Karpas-422 (cell line): ENCODE results near the gene OXCT1. TPM values are rescaled to one million over a fixed set of nuclear protein-coding genes. Genes with fewer than 3 reads are reported as not detected.

Experiments used
- DNase-seq: peaks from one replicate; pipeline ENCODE4 v3.0.0-alpha.2; 2015
- H2AFZ ChIP-seq: fragments of 200-600 bp; sonication (generic); 2 replicates; pipeline ENCODE4 v1.6.1; 2014; ENCODE audit warnings: antibody characterized with exemption, low read length, mixed read lengths
- H3K27ac ChIP-seq: fragments of 200-600 bp; sonication (generic); 2 replicates; pipeline ENCODE4 v1.5.1; 2014; ENCODE audit warnings: mild to moderate bottlenecking, low read length, moderate library complexity
- H3K27me3 ChIP-seq: fragments of 200-600 bp; sonication (generic); 2 replicates; pipeline ENCODE4 v1.6.1; 2014; ENCODE audit warnings: low read length, mixed read lengths
- H3K36me3 ChIP-seq: fragments of 200-600 bp; sonication (generic); 2 replicates; pipeline ENCODE4 v1.6.1; 2014; ENCODE audit warnings: low read length, mixed read lengths; ENCODE audit not compliant: insufficient read depth
- H3K4me1 ChIP-seq: fragments of 200-600 bp; sonication (generic); 2 replicates; pipeline ENCODE4 v1.6.1; 2014; ENCODE audit warnings: mild to moderate bottlenecking, low read length, mixed read lengths
- H3K4me2 ChIP-seq: fragments of 200-600 bp; sonication (generic); 2 replicates; pipeline ENCODE4 v1.6.1; 2014; ENCODE audit warnings: low read length, low read depth, mild to moderate bottlenecking; ENCODE audit not compliant: poor library complexity, severe bottlenecking
- H3K4me3 ChIP-seq: fragments of 200-600 bp; sonication (generic); 2 replicates; pipeline ENCODE4 v1.5.1; 2014; ENCODE audit warnings: mild to moderate bottlenecking, antibody characterized with exemption, low read length, mixed read lengths
- H3K79me2 ChIP-seq: fragments of 200-600 bp; sonication (generic); 2 replicates; pipeline ENCODE4 v1.6.1; 2014; ENCODE audit warnings: mild to moderate bottlenecking, low read length, mixed read lengths
- H3K9ac ChIP-seq: fragments of 200-600 bp; sonication (generic); 2 replicates; pipeline ENCODE4 v1.6.0; 2014; ENCODE audit warnings: low read length
- H3K9me2 ChIP-seq: fragments of 200-600 bp; sonication (generic), shearing (Covaris generic); replicated peaks from 2 replicates; pipeline ENCODE4 v1.6.0; 2014; ENCODE audit warnings: mild to moderate bottlenecking, low read length, moderate library complexity; ENCODE audit not compliant: insufficient read depth
- H3K9me3 ChIP-seq: fragments of 300-700, 200-600 bp; sonication (generic); 2 replicates; pipeline ENCODE4 v1.6.1; 2014; ENCODE audit warnings: low read length, mixed read lengths
- H4K20me1 ChIP-seq: fragments of 200-600 bp; sonication (generic); 2 replicates; pipeline ENCODE4 v1.6.1; 2014; ENCODE audit warnings: mild to moderate bottlenecking, antibody characterized with exemption, low read length, low read depth; ENCODE audit not compliant: insufficient read depth
- total RNA-seq: library from RNA; depleted of rRNA; stranded (reverse); fragments of >200 nt; shearing (Covaris generic); gene quantifications from 2 replicates; pipeline ENCODE4 v1.2.3, GENCODE V29; 2014; ENCODE audit warnings: low replicate concordance; rRNA removed

OXCT1 gene
- 62.8 and 81.3 TPM in 2 replicates for total RNA-seq

GRCh38 chr5:41869724-41870626 lies at the start of gene OXCT1:
TSS of gene OXCT1 (minus strand) at chr5:41870425. CDS start at chr5:41870358, 67 bp downstream.
- Histone ChIP-seq H3K79me2 (peaks cover 58% of the 10 kb centered on the region), H3K9me2 (no peaks in the 10 kb centered on the region), H3K4me3 (peak within 1 kb of the TSS; percentile 96), H3K9ac (peak within 1 kb of the TSS; percentile 93), H3K27ac (peak within 1 kb of the TSS; percentile 60), H3K27me3 (no peaks in the 10 kb centered on the region), H3K36me3 (peaks cover 15% of the 10 kb centered on the region; the same call in 1 of the 2 replicates), H2AFZ (peak within 1 kb of the TSS; percentile 93), H3K4me2 (peak within 1 kb of the TSS; percentile 78), H3K4me1 (peaks cover 52% of the 10 kb centered on the region), H3K9me3 (no peaks in the 10 kb centered on the region), H4K20me1 (peaks cover 3% of the 10 kb centered on the region; the same call in 1 of the 2 replicates)
- peak; percentile 98 for DNase-seq

DNA sequence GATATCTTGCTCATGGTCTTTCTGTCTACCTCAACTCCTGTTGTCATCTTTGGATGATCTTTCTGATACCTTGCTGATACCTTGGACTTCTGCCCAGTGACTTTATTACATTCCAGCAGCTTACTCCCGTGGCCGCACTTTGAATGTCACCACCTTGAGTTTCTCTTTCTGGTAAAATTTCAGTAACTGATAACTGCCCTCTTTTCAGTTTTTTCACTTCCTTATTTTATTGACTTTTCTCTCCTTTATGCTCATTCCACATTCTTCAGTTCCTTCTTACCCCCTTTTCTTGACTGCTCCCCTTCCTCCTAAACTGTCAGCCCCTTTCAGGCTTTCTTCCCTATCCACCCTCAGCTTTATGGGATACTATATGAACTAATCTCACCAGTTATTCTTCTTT lies 47.9 kb upstream of the OXCT1 start:
- no peaks in the 10 kb centered on the region for H3K9me2 ChIP-seq
- H2AFZ ChIP-seq = no peak overlapping the region
- no peaks in the 10 kb centered on the region for H3K27me3 ChIP-seq
- H3K79me2 ChIP-seq = peaks cover 34% of the 10 kb centered on the region
- no peak overlapping the region for H3K27ac ChIP-seq
- no peak overlapping the region for H3K4me3 ChIP-seq
- H3K4me2 ChIP-seq = no peak overlapping the region
- no peak overlapping the region for H3K9ac ChIP-seq
- H3K9me3 ChIP-seq = no peaks in the 10 kb centered on the region
- peaks cover 36% of the 10 kb centered on the region for H3K4me1 ChIP-seq
- H3K36me3 ChIP-seq = peaks cover 78% of the 10 kb centered on the region
- no peak for DNase-seq
- no peaks in the 10 kb centered on the region for H4K20me1 ChIP-seq

- H3K79me2 ChIP-seq = peaks cover 58% of the 10 kb centered on the region
- DNase-seq = no peak
- H2AFZ ChIP-seq = no peak overlapping the region
- H3K36me3 ChIP-seq = peaks cover 64% of the 10 kb centered on the region
- H3K4me2 ChIP-seq = no peak overlapping the region
- H3K27me3 ChIP-seq = no peaks in the 10 kb centered on the region
- no peak overlapping the region for H3K9ac ChIP-seq
- H3K27ac ChIP-seq = no peak overlapping the region
- no peaks in the 10 kb centered on the region for H3K9me3 ChIP-seq
- peaks cover 23% of the 10 kb centered on the region for H3K4me1 ChIP-seq
- no peak overlapping the region for H3K4me3 ChIP-seq
- no peaks in the 10 kb centered on the region for H3K9me2 ChIP-seq
- H4K20me1 ChIP-seq = no peaks in the 10 kb centered on the region; the same call in 1 of the 2 replicates
Observed at GRCh38 chr5:41908374-41909079, 38.3 kb upstream of the OXCT1 start.

- no peaks in the 10 kb centered on the region for H3K9me2 ChIP-seq
Observed at GRCh38 chr5:41906151-41906550, 35.9 kb upstream of the OXCT1 start.

DNA sequence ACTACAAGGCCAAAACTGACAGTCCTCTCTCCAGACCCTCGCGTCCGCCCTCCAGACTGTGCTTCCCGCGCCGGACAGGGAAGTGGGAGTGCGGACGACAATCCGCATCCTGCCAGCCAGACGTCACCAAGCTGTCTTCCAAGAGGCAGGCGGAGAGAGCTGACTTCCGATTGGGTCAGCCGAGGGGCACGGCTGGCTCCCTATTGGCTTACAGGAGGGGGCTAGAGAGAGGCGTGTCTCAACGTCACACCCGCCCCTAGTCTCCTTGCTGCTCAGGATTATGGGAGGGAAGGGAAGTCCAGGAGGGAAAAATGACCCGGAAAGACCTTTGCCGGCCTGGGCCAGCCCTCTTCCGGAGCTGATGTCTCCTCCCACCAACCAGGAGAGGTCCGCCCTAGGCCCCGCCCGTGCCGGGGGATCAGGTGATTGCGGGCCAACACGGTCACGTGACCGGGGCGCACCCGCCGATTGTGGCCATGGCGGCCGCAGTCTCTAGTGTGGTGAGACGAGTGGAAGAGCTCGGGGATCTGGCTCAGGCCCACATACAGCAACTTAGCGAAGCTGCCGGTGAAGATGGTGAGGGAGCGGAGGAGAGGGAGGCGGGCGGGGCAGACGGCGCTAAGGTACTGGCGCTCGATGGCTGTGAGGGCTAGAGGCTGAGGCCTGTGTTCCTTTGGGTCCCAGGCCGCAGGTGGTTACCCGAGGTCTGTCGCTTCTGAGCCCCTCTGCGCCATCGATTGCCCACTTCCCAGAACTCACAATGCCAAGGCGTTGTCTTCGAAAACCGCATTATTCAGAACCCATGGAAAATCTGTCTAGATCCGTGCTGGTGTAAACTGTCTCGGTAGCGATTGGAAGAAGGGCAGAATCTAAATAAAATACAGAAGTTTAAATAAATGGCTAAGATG lies 33.9 kb upstream of the OXCT1 start, which contains the start of gene RIMOC1:
Gene RIMOC1 (plus strand): TSS at position 453 of the 908 bp plus-strand sequence. CDS start 24 bp downstream, at position 477.
- H4K20me1 ChIP-seq = no peaks in the 10 kb centered on the region; the same call in 1 of the 2 replicates
- H3K27me3 ChIP-seq = no peaks in the 10 kb centered on the region
- H3K4me1 ChIP-seq = peaks cover 31% of the 10 kb centered on the region

More at GRCh38 chr5:41906151-41906550, 35.9 kb upstream of the OXCT1 start:
- Histone ChIP-seq H3K4me2 (peak overlapping the region; percentile 97), H3K9ac (no peak overlapping the region), H3K9me3 (no peaks in the 10 kb centered on the region), H3K27me3 (no peaks in the 10 kb centered on the region), H2AFZ (no peak overlapping the region), H3K36me3 (peaks cover 42% of the 10 kb centered on the region), H3K4me3 (no peak overlapping the region), H3K79me2 (peaks cover 58% of the 10 kb centered on the region), H3K27ac (no peak overlapping the region), H4K20me1 (no peaks in the 10 kb centered on the region; the same call in 1 of the 2 replicates), H3K4me1 (peaks cover 31% of the 10 kb centered on the region)
- no peak for DNase-seq

GRCh38 chr5:41903382-41903891 lies 33.2 kb upstream of the OXCT1 start:
- H3K27me3 ChIP-seq = no peaks in the 10 kb centered on the region
- H3K4me3 ChIP-seq = peak overlapping the region; percentile 94
- H4K20me1 ChIP-seq = no peaks in the 10 kb centered on the region; the same call in 1 of the 2 replicates
- H3K4me2 ChIP-seq = peak overlapping the region; percentile 83
- peaks cover 41% of the 10 kb centered on the region for H3K79me2 ChIP-seq
- no peaks in the 10 kb centered on the region for H3K9me3 ChIP-seq
- H3K36me3 ChIP-seq = peaks cover 20% of the 10 kb centered on the region; the same call in 1 of the 2 replicates
- peak overlapping the region; percentile 35; the same call in 1 of the 2 replicates for H2AFZ ChIP-seq
- 0 out of 2 replicates have a peak overlapping the region, but pooled peaks have one; percentile 44 for H3K27ac ChIP-seq
- peaks cover 31% of the 10 kb centered on the region for H3K4me1 ChIP-seq
- no peaks in the 10 kb centered on the region for H3K9me2 ChIP-seq
- H3K9ac ChIP-seq = peak overlapping the region; percentile 88
- no peak for DNase-seq

More for the DNA sequence above, 33.9 kb upstream of the OXCT1 start, which contains the start of gene RIMOC1:
- H3K4me2 ChIP-seq = peak within 1 kb of the TSS; percentile 97
- peak within 1 kb of the TSS; percentile 39 for H2AFZ ChIP-seq
- peak; percentile 100 for DNase-seq
- peak within 1 kb of the TSS; percentile 94 for H3K4me3 ChIP-seq
- no peaks in the 10 kb centered on the region for H3K9me3 ChIP-seq
- H3K79me2 ChIP-seq = peaks cover 48% of the 10 kb centered on the region
- no peaks in the 10 kb centered on the region for H3K9me2 ChIP-seq
- peaks cover 27% of the 10 kb centered on the region for H3K36me3 ChIP-seq
- peak within 1 kb of the TSS; percentile 88 for H3K9ac ChIP-seq
- H3K27ac ChIP-seq = peak within 1 kb of the TSS; percentile 44; the same call in 1 of the 2 replicates

DNA sequence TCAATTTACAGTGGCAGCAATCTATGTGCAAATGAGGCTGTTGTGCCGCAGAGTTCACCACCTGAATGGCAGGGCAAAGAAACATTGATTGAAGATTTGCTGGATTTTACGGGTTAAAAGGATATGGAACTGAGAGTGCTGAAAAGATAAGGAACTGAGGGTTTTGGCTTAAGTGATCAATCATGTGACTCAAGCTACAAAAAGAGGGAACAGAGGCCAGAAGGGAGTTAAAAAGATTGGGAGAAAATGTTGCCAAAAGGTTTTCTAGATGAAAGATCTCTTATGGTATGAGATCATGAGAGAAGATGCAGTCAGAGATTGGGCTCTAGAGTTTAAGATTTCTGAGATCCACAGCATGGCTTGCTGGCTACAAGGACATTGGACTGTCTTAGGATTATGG lies 26.0 kb upstream of the OXCT1 start:
- Histone ChIP-seq H3K36me3 (no peaks in the 10 kb centered on the region), H3K27me3 (no peaks in the 10 kb centered on the region), H3K9me2 (no peaks in the 10 kb centered on the region), H3K9ac (no peak overlapping the region), H3K4me1 (no peaks in the 10 kb centered on the region), H3K27ac (no peak overlapping the region), H3K79me2 (no peaks in the 10 kb centered on the region), H3K4me3 (no peak overlapping the region), H3K9me3 (no peaks in the 10 kb centered on the region), H4K20me1 (no peaks in the 10 kb centered on the region), H3K4me2 (no peak overlapping the region), H2AFZ (no peak overlapping the region)
- DNase-seq = no peak
